HEK293 (cell line): ENCODE data around the gene AADACL2.

Experiments
- CTCF ChIA-PET: fragments of 350-600 bp; formaldehyde crosslinking; extraction: SDS; loops from one replicate; lab custom pipeline; 2021; ENCODE audit warnings: antibody characterized with exemption; lab: Yijun Ruan, JAX
- POLR2A ChIA-PET: fragments of 300-600 bp; formaldehyde crosslinking; extraction: SDS; loops from one replicate; lab custom pipeline; 2020; ENCODE audit warnings: antibody characterized with exemption, inconsistent platforms; lab: Yijun Ruan, JAX
- H3K27ac ChIP-seq: fragments of 200-500 bp; sonication (Bioruptor generic); 2 replicates; pipeline ENCODE4 v1.5.1; 2014; ENCODE audit warnings: low read depth, low read length, control low read depth, inconsistent platforms; ENCODE audit errors: extremely low read depth
- H3K36me3 ChIP-seq, 2 experiments: fragments of 200-500 bp in 1 of 2; sonication (Bioruptor generic) in 1 of 2; 1 replicate in 1 of 2; 2 replicates in 1 of 2; pipeline ENCODE4 v1.5.1; 2014 to 2017; ENCODE audit warnings: inconsistent platforms in 2 of 2, low read length in 2 of 2; ENCODE audit not compliant: control insufficient read depth in 2 of 2, insufficient read depth in 1 of 2
- H3K4me1 ChIP-seq: fragments of 200-500 bp; sonication (Bioruptor generic); 2 replicates; pipeline ENCODE4 v1.5.1; 2014; ENCODE audit warnings: mild to moderate bottlenecking, low read length, inconsistent platforms; ENCODE audit not compliant: control insufficient read depth, insufficient read depth
- H3K4me3 ChIP-seq: 2 replicates; pipeline ENCODE4 v1.5.1; 2011; ENCODE audit warnings: low read depth, mild to moderate bottlenecking, control low read depth, low read length, moderate library complexity
- H3K9me3 ChIP-seq: fragments of 200-500 bp; sonication (Bioruptor generic); 2 replicates; pipeline ENCODE4 v1.5.1; 2014; ENCODE audit warnings: low read depth, low read length, inconsistent platforms; ENCODE audit not compliant: control insufficient read depth, insufficient read depth
- HIC1 ChIP-seq: fragments of 450-650 bp; formaldehyde crosslinking; IDR thresholded peaks from 2 replicates; pipeline ENCODE4 v1.5.1; 2016; ENCODE audit warnings: missing biosample characterization, missing genetic modification characterization
- KLF16 ChIP-seq: fragments of 450-650 bp; formaldehyde crosslinking; IDR thresholded peaks from 2 replicates; pipeline ENCODE4 v1.5.1; 2017; ENCODE audit warnings: missing biosample characterization, missing genetic modification characterization
- KLF9 ChIP-seq: fragments of 450-650 bp; formaldehyde crosslinking; IDR thresholded peaks from 2 replicates; pipeline ENCODE4 v1.5.1; 2016; ENCODE audit warnings: missing biosample characterization, missing genetic modification characterization, low read depth
- MZF1 ChIP-seq: fragments of 450-650 bp; formaldehyde crosslinking; IDR thresholded peaks from 2 replicates; pipeline ENCODE4 v1.5.1; 2017; ENCODE audit warnings: missing biosample characterization, missing genetic modification characterization, borderline replicate concordance
- SP2 ChIP-seq: fragments of 450-650 bp; formaldehyde crosslinking; IDR thresholded peaks from 2 replicates; pipeline ENCODE4 v1.5.1; 2016; ENCODE audit warnings: missing biosample characterization, missing genetic modification characterization
- SP3 ChIP-seq: fragments of 450-650 bp; formaldehyde crosslinking; IDR thresholded peaks from 2 replicates; pipeline ENCODE4 v1.5.1; 2016; ENCODE audit warnings: missing biosample characterization, missing genetic modification characterization
- TSHZ1 ChIP-seq: fragments of 450-650 bp; formaldehyde crosslinking; IDR thresholded peaks from 2 replicates; pipeline ENCODE4 v1.5.1; 2016; ENCODE audit warnings: missing biosample characterization, missing genetic modification characterization, borderline replicate concordance
- ZFP3 ChIP-seq: fragments of 450-650 bp; formaldehyde crosslinking; IDR thresholded peaks from 2 replicates; pipeline ENCODE4 v1.5.1; 2016; ENCODE audit warnings: low read depth, missing biosample characterization, missing genetic modification characterization
- ZNF146 ChIP-seq: fragments of 450-650 bp; formaldehyde crosslinking; IDR thresholded peaks from 2 replicates; pipeline ENCODE4 v1.5.1; 2016; ENCODE audit warnings: missing biosample characterization, missing genetic modification characterization
- ZNF239 ChIP-seq: fragments of 450-650 bp; formaldehyde crosslinking; IDR thresholded peaks from 2 replicates; pipeline ENCODE4 v1.5.1; 2016; ENCODE audit warnings: missing biosample characterization, missing genetic modification characterization
- ZNF280C ChIP-seq: fragments of 450-650 bp; formaldehyde crosslinking; IDR thresholded peaks from 2 replicates; pipeline ENCODE4 v1.5.1; 2016; ENCODE audit warnings: missing biosample characterization, missing genetic modification characterization
- ZNF292 ChIP-seq: fragments of 450-650 bp; formaldehyde crosslinking; IDR thresholded peaks from 2 replicates; pipeline ENCODE4 v1.5.1; 2016; ENCODE audit warnings: low read depth, missing biosample characterization, missing genetic modification characterization, borderline replicate concordance
- ZNF362 ChIP-seq: fragments of 450-650 bp; formaldehyde crosslinking; IDR thresholded peaks from 2 replicates; pipeline ENCODE4 v1.5.1; 2016; ENCODE audit warnings: missing biosample characterization, missing genetic modification characterization
- ZNF398 ChIP-seq: fragments of 450-650 bp; formaldehyde crosslinking; IDR thresholded peaks from 2 replicates; pipeline ENCODE4 v1.5.1; 2017; ENCODE audit warnings: missing biosample characterization, missing genetic modification characterization
- ZNF416 ChIP-seq: fragments of 450-650 bp; formaldehyde crosslinking; IDR thresholded peaks from 2 replicates; pipeline ENCODE4 v1.5.1; 2016; ENCODE audit warnings: missing biosample characterization, missing genetic modification characterization
- ZNF558 ChIP-seq: fragments of 450-650 bp; formaldehyde crosslinking; IDR thresholded peaks from 2 replicates; pipeline ENCODE4 v1.5.1; 2016; ENCODE audit warnings: missing biosample characterization, missing genetic modification characterization
- ZNF600 ChIP-seq: fragments of 450-650 bp; formaldehyde crosslinking; IDR thresholded peaks from 2 replicates; pipeline ENCODE4 v1.5.1; 2016; ENCODE audit warnings: missing biosample characterization, missing genetic modification characterization
- ZNF645 ChIP-seq: fragments of 450-650 bp; formaldehyde crosslinking; IDR thresholded peaks from 2 replicates; pipeline ENCODE4; 2016; ENCODE audit warnings: missing biosample characterization, missing genetic modification characterization
- TF ChIP-seq, protein P1 (sequence below): fragments of 450-650 bp; formaldehyde crosslinking; IDR thresholded peaks from 2 replicates; pipeline ENCODE4 v1.5.1; 2017; ENCODE audit warnings: missing biosample characterization, missing genetic modification characterization
- TF ChIP-seq, protein P2 (sequence below): fragments of 450-650 bp; formaldehyde crosslinking; IDR thresholded peaks from 2 replicates; pipeline ENCODE4 v1.5.1; 2016; ENCODE audit warnings: missing biosample characterization, missing genetic modification characterization, low read depth

Gene AADACL2

DNA sequence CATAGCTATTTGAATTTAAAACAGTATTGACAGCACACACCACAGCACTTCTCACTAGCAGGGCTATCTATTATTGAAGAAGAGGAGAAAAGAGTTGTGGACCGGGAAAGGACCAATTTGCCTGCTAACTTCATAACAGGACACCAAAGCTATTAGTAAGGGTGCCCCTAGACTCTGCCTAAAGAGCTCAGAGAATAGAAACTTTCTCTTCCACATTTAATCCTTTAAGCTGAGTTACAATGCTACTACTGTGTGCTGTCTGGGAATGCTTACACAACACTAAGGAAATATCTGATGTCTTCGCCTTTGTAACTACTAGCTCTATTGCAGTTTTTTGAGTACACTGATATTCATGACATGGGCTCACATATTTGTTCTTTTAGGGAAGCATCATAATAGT, 66.7 kb downstream of the AADACL2 start:
- Histone ChIP-seq H3K4me3 (no peak overlapping the region), H3K36me3 (no peaks in the 10 kb centered on the region), H3K4me1 (no peaks in the 10 kb centered on the region), H3K9me3 (no peaks in the 10 kb centered on the region), H3K27ac (no peak overlapping the region)
- ChIA-PET CTCF (interaction anchor here (0.6 kb wide), 1 partner anchor 573 kb away, joined by 3 read pairs; no protein-coding TSS in a partner anchor), POLR2A (no interaction called here)
- TF ChIP-seq TSHZ1 (tag by site-specific recombination), result no peak
- no peak for TF ChIP-seq ZNF600 (tag by site-specific recombination)
- TF ChIP-seq ZFP3 (tag by site-specific recombination), result no peak
- TF ChIP-seq ZNF239 (tag by site-specific recombination), result no peak
- TF ChIP-seq ZNF645, result no peak
- TF ChIP-seq SP3 (tag by site-specific recombination), result no peak
- TF ChIP-seq HIC1 (tag by site-specific recombination), result no peak
- TF ChIP-seq ZNF146 (tag by site-specific recombination), result no peak
- no peak for TF ChIP-seq ZNF398 (tag by site-specific recombination)
- TF ChIP-seq SP2, result no peak
- TF ChIP-seq ZNF558 (tag by site-specific recombination), result no peak
- TF ChIP-seq KLF9, result no peak
- TF ChIP-seq ZNF280C (tag by site-specific recombination), result no peak
- no peak for TF ChIP-seq ZNF292
- TF ChIP-seq MZF1 (tag by site-specific recombination), result no peak
- no peak for TF ChIP-seq KLF16 (tag by site-specific recombination)
- no peak for TF ChIP-seq ZNF416
- no peak for TF ChIP-seq ZNF362 (tag by site-specific recombination)
- TF ChIP-seq, protein P1, sequence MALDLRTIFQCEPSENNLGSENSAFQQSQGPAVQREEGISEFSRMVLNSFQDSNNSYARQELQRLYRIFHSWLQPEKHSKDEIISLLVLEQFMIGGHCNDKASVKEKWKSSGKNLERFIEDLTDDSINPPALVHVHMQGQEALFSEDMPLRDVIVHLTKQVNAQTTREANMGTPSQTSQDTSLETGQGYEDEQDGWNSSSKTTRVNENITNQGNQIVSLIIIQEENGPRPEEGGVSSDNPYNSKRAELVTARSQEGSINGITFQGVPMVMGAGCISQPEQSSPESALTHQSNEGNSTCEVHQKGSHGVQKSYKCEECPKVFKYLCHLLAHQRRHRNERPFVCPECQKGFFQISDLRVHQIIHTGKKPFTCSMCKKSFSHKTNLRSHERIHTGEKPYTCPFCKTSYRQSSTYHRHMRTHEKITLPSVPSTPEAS, result no peak
- TF ChIP-seq, protein P2, sequence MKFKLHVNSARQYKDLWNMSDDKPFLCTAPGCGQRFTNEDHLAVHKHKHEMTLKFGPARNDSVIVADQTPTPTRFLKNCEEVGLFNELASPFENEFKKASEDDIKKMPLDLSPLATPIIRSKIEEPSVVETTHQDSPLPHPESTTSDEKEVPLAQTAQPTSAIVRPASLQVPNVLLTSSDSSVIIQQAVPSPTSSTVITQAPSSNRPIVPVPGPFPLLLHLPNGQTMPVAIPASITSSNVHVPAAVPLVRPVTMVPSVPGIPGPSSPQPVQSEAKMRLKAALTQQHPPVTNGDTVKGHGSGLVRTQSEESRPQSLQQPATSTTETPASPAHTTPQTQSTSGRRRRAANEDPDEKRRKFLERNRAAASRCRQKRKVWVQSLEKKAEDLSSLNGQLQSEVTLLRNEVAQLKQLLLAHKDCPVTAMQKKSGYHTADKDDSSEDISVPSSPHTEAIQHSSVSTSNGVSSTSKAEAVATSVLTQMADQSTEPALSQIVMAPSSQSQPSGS (tag by site-specific recombination), result no peak
